Stimulated activated CD4-positive, alpha-beta T cell treated with anti-CD3 and anti-CD28 coated beads, Interleukin-2, amount 100 ng/mL, for 48 hours (primary cell): ENCODE data around the gene ANG.

Experiments used
- DNase-seq, 2 donors: peaks; one replicate each; pipeline ENCODE4 v3.0.0-alpha.2; 2020

ANG gene

DNA sequence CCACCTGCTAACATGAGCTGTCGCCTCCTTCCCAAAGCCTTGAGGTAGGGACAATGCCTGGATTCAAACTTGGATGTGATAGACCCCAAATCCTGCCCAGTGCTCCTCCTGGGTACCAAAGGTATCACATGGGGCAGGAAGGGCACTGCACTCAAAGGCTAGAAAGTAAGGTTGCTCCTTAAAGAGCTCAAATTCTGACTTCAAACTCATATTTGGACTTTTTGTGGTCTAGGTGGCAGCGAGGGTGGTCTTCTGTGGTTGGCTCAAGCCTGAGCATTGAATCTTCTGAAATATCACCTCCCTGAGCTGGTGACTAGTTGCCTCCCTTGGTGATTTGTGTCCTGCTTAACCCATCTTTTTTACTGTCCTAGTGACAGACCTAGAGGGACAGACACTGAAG, 12.5 kb upstream of the ANG start:
- no peak for DNase-seq

DNA sequence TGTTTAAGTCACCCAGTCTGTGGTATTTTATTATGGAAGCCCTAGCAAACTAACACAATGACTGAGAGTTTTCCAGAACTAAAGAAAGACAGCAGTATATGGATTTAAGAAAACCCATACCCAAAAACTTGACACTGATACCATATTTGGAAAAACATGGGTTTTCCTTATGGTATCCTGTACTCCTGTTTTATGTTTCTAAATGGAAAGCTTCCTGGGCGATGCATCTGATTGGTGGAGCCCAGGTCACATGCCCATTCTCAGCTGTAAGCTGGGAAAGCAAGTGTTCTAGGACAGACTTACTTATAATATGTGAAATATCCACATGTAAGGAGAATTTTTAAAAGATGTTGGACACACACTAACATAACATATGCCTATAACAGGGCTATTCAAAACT, 8.7 kb upstream of the ANG start:
- DNase-seq, result no peak

DNA sequence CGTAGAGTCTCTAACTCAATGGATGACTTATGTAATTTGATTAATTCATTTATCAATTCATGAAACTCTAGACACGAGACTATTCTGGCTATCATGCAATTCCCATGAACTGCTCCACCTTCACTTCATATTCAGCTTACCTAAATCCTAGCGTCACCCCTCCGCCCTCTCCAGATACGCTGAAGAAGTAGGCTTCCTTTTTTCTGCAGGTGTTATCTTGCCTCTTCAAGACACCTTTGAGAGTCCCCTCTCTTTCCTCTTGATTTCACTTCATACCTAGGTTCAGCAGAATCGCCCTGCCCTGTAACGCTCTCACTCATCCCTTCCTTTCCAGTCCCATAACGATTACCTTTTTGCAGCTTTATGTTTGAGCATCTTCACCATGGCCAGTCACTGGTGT, 8.2 kb upstream of the ANG start:
- no peak for DNase-seq

DNA sequence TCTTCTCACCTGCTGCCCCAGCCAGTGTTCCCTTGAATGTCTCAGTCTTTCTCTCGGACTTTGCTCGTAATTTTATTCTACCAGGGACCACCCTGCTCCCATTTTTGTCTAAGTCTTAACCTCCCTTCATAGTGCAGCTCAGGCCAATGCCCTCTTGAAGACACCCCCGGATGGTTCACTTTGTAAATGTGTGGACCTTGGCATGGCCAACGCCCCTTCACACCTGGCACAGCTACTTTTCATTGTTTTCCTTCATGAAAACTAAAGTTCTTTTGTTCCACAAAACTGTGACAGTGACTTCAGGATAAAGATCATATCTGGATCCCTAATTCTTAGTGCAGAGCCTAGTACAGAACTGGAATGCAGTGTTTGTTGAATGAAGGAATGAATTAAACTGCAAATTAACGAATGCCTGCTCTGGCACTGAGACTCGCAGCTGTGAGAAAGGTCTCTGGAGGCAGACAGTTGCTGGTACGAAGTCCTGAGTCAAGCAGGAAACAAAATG, 7.7 kb upstream of the ANG start:
- DNase-seq, result no peak

DNA sequence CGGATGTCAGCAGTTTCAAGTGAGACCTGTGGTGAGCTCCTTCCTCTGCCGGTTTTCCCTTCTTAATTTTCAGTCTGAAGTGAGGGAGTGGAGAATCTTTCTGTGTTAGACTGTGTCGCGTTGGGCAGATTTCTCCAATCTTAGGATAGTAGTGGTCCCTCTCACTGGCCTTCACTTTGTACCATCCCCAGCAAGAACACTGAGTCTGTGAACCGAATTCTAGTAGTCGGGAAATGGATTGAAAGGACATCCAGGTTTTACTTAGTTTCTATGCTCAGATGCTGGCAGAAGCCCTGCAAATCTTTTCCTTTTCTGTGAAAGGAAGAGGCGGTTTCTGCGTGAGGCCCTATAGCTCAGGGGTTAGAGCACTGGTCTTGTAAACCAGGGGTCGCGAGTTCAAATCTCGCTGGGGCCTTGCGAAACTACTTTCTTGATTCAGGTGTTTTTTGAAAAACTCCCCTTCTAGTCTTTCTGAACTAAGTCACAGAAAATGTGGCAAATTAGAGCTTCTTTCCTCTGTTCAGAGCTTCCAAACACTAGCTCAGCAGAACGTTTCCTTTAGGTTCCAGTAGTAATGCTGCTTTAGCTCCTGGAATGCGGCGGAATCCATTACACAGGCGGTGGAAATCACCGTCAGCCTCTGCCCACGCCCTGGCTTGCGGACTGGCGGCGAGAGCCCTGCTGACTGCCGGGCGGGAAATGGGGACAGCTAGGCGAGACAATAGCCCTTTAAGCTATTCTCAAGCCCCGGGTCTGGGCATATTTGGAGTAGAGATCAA, 7.0 kb upstream of the ANG start:
- peak; percentile 89 to 92 for DNase-seq

DNA sequence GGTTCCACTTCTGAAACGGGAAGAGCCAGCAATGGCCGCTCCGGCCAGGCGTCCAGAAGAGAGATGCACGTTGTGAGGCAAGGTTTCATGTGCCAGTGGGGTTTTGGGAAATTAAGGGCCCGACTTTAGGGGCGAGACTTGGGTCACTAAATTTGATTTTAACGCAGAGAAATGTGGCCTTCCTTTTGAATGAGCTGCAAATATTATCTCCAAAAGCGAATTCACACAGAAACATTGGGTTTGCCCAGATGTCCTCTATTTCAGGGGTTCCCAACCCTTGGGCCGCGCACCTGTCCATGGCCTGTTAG, 6.5 kb upstream of the ANG start:
- DNase-seq, result no peak

DNA sequence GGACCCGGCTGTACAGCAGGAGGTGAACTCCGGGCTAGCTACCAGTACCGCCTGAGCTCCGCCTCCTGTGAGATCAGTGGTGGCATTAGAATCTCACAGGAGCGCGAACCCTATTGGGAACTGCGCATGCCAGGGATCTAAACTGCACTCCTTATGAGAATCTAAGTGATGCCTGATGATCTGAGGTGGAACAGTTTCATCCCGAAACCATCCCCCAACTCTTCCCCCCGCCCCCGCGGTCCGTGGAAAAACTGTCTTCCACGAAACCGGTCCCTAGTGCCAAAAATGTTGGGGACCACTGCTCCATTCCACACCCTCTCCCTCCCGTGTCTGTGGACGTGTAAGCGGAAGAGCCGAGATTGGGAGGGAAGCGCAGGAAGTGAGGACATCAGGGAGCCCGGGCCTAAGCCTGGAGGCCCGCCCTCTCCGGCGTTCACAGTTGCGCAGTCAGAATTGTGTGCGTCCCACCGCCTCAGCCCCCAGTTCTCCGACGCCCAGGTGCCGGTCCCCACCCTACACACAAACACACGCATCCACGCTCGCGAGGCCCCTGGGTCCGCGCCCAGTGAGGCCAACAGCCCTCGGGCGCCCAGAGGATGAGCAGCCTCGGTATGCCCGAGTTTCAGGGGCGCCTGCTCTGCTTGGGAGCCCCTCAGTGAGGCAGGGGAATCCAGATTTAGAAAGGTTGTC, 6.0 kb upstream of the ANG start:
- DNase-seq, result peak; percentile 63 to 65

DNA sequence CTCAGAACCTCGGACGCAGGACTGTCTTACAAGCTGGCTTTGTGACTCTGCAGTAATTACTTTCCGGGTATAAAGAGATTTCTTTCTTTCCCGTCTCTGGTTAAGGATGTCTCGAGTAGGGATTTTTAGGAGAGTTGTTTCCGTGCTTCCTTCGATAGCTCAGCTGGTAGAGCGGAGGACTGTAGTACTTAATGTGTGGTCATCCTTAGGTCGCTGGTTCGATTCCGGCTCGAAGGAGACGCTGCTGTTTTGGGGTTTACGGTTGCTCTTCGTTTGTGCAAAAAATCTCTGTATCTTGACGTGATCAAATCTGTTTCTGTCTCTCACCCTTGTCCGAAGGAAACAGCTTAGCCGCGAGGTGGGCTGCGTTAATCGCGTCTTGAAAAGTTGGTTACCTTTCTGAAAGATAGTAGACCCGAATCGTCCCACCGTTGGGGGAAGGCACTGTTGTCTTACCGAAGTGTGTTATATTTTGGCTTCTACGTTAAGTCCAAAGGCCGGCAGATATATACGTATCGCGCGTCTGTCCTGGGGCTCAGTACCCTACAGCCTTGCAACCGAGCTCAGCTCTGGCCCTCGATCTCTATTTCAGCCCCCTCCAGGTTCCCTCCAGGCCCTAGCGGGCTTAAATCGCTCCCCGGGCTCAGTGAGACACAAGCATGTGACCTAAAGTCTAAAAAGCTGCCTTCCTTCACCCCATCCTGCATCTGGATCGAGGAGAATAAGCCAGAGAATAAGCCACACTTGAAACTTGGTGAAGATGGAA, 5.3 kb upstream of the ANG start:
- DNase-seq, result peak; percentile 78 to 84

DNA sequence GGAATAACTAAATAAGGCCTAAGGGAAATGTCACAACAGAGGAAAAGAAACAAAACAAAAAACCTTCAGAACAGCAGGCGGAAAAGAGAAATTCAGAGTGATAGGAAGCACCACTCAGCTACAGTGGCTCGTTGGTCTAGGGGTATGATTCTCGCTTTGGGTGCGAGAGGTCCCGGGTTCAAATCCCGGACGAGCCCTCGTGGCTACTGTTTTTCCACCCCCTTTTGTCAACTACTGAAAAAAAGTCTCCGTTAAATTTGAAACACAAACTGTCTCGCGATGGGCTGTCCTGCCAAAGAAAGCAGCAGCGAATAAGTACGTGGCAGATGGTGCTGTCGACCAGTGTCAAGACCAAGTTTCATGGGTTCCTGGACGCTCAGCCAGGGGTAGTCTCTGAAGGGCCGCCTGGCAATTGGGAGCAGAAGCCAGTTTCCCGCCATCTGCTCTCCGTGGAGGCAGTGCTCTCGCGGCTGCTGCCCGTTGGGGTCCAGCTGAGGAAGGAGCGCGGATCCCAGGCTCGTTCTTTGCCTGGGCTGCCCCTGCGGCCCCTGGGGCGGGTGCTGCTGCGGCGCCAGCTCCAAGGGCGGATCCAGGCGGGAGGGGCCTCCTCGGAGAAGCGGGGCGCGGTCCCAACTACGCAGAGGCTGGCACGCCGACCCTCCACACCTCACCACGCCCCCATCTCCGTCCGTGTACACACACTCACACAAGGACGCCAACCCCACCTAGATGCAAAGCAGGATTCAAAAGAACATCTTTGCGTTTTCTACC, 4.5 kb upstream of the ANG start, which contains the start of gene RNASE4:
RNASE4 (plus strand) TSS at position 670 of the 771 bp plus-strand sequence. CDS start 14,812 bp downstream, outside the sequence.
- peak; percentile 82 to 84 for DNase-seq

DNA sequence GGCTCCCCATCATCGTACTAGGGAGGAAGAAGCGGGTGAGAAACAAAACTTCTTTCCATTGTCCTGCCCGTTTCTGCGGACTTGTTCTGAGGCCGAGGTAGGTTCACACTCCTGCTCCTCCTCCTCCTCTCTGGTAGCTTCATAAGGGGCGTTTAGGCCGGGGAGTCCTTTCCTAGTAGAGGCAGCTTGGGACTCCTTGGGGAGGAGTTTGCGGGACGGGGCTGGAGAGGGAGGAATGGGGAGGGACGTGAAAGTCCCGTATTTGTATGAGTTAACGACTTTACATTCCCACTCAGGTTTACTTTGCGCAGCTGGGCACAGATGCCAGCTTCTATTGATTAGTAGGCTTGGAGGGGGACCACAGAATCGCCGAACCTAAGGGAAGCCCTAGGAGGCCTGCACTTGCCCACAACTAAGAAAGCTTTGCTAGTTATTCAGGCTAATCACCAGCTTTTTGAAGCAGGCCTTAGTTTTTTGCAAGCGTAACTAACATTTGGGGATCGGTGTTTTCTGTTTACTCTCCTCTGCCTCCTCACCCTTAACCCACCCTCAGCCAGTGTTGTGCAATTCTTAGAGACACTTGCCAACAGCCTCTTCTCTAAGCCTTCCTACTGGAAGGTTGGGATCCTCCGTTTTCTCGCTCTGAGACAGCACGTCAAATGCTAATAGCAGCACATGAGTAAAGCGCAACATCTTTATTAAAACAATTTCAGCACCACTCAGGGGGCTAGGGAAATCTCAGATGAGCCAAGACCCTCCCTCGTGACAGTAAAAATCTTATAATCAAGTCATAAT, 3.7 kb upstream of the ANG start:
- DNase-seq, result no peak

DNA sequence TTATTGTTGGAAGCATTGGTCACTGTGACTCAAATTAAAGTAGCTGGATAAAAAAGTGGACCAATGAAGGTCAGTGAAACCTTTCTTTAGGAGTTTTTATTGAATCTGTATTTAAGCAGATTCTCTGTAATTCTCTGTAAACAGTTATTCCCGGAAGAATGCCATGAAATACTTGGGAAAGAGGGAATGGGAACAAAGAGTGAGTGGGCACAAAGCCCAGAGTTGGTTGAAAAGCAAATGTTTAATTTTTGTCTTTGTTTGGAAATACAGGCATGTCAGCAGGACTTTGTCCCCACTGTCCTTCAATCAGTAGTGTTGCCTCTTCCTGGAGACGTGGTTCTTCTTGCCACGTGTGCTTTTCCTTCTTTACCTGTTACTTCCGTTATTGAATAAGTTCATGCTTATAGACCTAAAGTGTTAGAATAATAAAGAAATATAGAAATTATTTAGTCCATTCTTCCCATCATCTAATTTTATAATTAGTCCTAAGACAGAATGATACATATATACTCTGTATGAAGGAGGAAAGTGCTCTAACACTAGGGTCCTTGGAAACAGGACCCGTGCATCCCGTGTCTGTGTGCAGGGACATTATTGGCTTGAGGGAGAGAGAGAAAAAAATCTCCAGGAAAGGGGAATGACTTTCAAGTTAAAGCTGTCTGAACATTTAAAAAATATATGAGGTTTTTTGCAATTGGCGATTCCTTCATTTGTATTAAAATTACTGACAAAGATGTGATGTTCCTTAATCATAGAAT, 2.0 kb upstream of the ANG start:
- no peak for DNase-seq

DNA sequence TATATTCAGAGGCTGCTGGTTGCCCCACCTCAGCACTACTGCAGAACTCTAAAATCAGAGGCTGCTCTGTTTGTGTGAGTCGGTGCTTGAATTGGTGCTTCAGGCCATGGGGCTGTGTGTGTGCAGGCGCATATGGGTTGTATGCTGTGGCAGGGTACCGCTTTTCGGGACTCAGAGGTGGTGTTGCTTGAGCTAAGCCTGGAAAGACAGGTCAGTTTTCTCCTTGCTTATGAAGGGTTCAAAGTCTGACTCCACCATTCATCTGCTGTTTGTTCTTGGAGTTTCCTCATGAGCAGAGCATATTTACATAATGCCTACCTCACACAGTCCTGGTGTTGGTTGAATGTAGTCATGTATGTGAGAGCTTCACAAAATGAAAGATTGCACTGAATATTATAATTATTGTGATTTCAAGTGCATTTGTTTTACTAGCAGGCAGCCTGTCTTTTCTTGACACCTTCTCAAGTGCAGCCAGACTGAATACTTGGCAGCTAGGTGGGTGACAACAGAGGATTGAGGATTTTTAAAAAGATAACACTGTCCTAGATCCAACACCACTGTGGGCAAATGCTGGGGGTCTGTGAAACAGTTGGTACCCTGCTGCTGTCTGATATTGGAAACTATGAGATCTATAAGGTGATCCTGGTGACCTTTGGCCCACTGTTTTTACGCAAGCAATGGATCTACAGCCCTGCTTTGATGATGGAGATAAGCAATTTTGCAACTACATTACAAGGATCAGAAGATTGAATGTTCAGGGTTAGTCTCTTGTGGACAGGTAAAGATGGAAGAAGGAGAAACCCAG, 1.0 kb upstream of the ANG start:
- no peak for DNase-seq

DNA sequence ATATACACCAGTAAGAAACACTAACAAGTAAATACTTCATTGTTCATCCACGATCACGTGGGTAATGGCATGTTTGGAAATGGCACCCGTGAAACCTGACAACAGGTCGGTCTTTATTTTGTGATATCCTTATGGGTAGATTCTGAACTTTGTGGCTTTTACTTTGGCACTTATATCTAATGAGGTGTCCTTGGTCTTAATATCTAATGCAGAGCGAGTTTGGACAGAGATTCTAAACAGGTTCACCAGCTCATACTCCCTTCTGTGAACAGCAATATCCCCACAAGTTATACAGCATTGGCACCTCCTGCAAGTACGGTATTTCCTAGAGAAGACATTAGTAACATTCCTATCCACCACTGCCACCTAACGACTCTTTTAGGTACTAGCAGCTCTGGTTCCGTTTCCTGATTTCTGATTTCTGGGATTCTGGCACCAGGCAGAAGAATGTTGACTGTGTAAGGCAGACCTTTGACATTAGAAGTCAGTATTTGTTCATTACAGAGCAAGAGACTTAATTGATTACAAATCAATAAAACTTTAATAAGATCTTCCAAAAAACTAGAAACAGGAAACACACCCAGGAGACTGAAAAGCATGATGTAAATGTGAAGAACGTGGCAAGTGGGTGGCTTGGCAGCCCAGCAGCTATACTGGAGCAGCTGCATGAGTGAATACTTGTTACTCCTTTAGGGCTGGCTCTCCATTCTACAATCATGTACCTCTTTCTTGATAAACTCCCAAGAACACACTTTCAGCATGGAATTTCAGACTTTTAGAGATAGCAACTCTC, 2.5 kb downstream of the ANG start:
- DNase-seq, result peak; percentile 20 to 28

DNA sequence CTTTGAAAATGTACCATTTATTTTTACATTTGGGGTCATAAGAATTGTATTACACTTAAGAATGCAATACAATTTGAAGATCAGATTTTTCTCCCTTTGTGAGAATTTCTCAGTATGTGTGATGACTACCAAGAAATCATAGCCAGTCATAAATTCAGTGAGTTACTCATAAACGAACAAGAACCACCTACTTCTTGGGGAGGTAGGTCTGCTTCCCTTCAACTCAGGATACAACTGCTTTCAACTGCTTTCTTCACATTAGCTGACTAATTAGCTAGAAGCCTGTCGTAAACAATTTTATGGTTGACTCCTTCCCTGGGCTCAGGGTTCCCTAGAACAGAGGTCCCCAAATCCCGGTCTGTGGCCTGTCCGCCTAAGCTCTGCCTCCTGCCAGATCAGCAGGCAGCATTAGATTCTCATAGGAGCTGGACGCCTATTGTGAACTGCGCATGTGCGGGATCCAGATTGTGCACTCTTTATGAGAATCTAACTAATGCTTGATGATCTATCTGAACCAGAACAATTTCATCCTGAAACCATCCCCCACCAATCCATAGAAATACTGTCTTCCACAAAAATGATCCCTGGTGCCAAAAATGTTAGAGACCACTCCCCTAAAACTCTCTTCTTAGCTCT, 3.7 kb downstream of the ANG start:
- no peak for DNase-seq

DNA sequence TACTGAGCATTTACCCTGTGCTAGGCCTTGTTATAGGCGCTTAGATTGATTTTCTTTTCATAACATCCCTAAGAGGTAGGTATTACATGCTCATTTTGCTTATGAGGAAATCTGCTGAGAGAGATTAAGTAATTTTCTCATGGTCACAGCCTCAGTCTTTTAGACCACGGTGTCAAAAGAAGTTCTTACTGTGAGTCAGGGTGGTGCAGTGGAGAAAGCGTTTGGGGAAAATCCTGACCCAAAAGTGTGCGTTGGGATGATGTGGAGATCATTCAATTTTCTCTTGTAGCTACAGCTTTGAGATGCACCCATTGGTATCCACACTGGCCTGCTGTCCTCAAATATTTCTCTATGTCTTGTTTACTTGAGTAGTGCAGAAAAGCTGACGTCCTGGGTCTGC, 8.2 kb downstream of the ANG start:
- no peak for DNase-seq

DNA sequence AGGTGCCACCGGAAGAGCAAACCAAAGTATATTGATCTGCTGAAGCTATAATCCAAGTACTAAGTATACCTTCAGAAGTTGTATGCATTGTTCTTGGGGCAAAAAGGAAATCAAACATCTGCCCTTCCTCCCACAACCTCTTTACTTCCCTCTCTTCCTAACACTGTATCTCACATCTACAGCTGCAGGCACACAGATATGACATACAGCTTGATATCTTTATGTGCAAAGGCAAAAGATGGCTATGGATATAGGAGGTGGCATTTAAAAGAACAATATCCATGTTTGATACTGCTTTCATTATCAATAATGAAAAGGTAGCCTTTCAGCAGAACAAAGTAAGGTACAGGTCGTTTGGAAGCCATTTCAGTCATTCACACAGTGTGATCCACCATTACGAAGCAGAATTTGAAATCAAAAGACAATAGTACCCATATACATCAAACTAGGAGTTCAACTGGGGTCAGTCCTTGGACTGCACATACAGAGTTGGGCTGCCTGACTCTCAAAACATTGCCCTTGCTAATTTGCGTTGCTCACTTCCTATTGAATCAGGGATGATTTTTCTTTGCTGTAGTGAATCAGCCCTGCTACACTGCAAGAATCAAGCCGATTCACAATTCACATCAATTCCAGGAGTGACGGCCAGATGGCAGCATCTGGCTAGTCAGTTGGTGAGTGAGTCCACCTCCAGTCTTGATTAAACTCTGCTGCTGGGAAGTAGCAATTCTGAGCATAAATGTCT, 8.9 kb downstream of the ANG start:
- DNase-seq, result peak; percentile 58 to 59

DNA sequence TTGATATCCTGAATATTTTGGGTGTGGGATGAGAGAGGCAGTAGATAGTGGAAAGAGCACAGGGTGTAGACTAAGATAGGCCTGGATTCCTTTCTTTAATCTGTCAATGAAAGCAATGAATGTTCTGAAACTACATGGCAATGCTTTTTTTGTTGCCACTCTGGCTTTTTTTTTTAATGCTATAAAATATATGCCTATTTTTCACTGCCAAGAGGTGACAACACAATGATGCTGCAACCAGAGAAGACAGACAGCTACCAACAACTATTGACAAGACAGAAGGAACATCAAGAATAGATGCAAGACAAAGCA, 9.4 kb downstream of the ANG start:
- no peak for DNase-seq

DNA sequence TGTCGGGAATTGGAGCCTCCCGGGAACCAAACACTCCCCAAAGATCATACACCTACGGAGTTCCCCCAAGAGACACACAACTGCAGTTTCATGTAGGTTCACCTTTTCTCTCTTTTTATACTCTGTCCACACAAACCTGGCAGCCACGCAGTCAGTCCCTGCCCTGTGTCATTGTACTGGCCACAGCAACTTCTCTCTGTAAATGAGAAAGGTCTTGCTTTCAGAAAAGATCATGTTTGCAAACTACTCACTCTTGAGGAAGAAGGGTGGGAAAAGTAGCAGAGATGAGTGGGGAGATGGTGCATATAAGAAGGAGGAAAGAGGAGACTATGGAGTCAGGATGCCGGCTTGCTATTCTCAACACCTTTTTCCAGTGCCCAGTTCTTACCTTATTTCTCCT, 10.4 kb downstream of the ANG start:
- DNase-seq, result no peak
